Urothelium cell line (cell line): ENCODE measurements around the gene GATD1.
"Not testable (repeated sequence)": the region's sequence is repeated elsewhere in the genome, so short reads cannot be mapped to it uniquely, and the experiment has no call there.

ENCODE experiments used
- DNase-seq: peaks from one replicate; pipeline ENCODE4 v3.0.0; 2011; ENCODE audit warnings: low spot score, mixed read lengths
- FAIRE-seq: peaks from 2 replicates; lab custom pipeline; 2011; peaks lifted over from hg19 to GRCh38; lab: Jason Lieb, UNC

Gene GATD1

GRCh38 chr11:765025-765801 is 12.1 kb downstream of the GATD1 start:
- DNase-seq: peak; percentile 50
- no peak for FAIRE-seq

- no peak for DNase-seq
- no peak for FAIRE-seq
Observed at GRCh38 chr11:764322-765024, 12.8 kb downstream of the GATD1 start.

- DNase-seq (no peak), FAIRE-seq (no peak)
Observed at GRCh38 chr11:763549-764321, 13.6 kb downstream of the GATD1 start.

GRCh38 chr11:763073-763463 is 14.2 kb downstream of the GATD1 start:
- DNase-seq (no peak), FAIRE-seq (no peak)

- DNase-seq (peak; percentile 38), FAIRE-seq (no peak)
Observed at GRCh38 chr11:762421-763072, 14.7 kb downstream of the GATD1 start.

GRCh38 chr11:761526-762108 is 15.7 kb downstream of the GATD1 start:
- DNase-seq: no peak
- FAIRE-seq: no peak

GRCh38 chr11:760236-760635 is 17.1 kb downstream of the GATD1 start:
- DNase-seq: no peak
- FAIRE-seq: no peak

GRCh38 chr11:749731-750130 is 27.6 kb downstream of the GATD1 start:
- DNase-seq: no peak
- FAIRE-seq: no peak

GRCh38 chr11:748007-748359 is 29.3 kb downstream of the GATD1 start:
- no peak for FAIRE-seq
- DNase-seq: no peak

- DNase-seq: peak; percentile 94
- no peak for FAIRE-seq
Observed at GRCh38 chr11:747158-748006, 29.9 kb downstream of the GATD1 start, which contains the start of gene TALDO1. TSS of gene TALDO1 (plus strand) at chr11:747464. CDS start at chr11:747482, 18 bp downstream.

GRCh38 chr11:746289-747157 is 30.8 kb downstream of the GATD1 start:
- DNase-seq: no peak
- FAIRE-seq: no peak

- no peak for FAIRE-seq
- no peak for DNase-seq
Observed at GRCh38 chr11:745428-745827, 31.9 kb downstream of the GATD1 start.

GRCh38 chr11:742571-743201 is 34.6 kb downstream of the GATD1 start:
- FAIRE-seq (no peak), DNase-seq (no peak)

- DNase-seq: no peak
- no peak for FAIRE-seq
Observed at GRCh38 chr11:742156-742546, 35.1 kb downstream of the GATD1 start.

GRCh38 chr11:737899-738298 is 39.4 kb downstream of the GATD1 start:
- not testable (repeated sequence) for FAIRE-seq, DNase-seq

- FAIRE-seq (no peak), DNase-seq (no peak)
Observed at GRCh38 chr11:737366-737765, 39.9 kb downstream of the GATD1 start.

GRCh38 chr11:734541-734940 is 42.7 kb downstream of the GATD1 start:
- DNase-seq, FAIRE-seq: not testable (repeated sequence)

GRCh38 chr11:733072-733471 is 44.2 kb downstream of the GATD1 start:
- no peak for FAIRE-seq
- DNase-seq: no peak
